Adipocyte (in vitro differentiated cells): Measurements from ENCODE around the gene SNHG17.
"Not testable (repeated sequence)": the region's sequence is repeated elsewhere in the genome, so short reads cannot be mapped to it uniquely, and the experiment has no call there.

Source experiments
- DNase-seq: peaks from one replicate; pipeline ENCODE4 v3.0.0-alpha.2; 2015; ENCODE audit warnings: low read depth
- H3K27me3 ChIP-seq: replicated peaks from 2 replicates; pipeline ENCODE4 v1.7.0; 2013; ENCODE audit warnings: mild to moderate bottlenecking, low read length, moderate library complexity; ENCODE audit not compliant: control insufficient read depth, insufficient read depth
- H3K36me3 ChIP-seq: 2 replicates; pipeline ENCODE4 v1.7.0; 2013; ENCODE audit warnings: low read length, mild to moderate bottlenecking, moderate library complexity; ENCODE audit not compliant: control insufficient read depth, insufficient read depth, severe bottlenecking
- H3K4me1 ChIP-seq: 2 replicates; pipeline ENCODE4 v1.7.0; 2013; ENCODE audit warnings: mild to moderate bottlenecking, low read length, moderate library complexity; ENCODE audit not compliant: control insufficient read depth, insufficient read depth
- H3K4me3 ChIP-seq: 2 replicates; pipeline ENCODE4 v1.7.0; 2013; ENCODE audit warnings: mild to moderate bottlenecking, low read length, moderate library complexity
- H3K9ac ChIP-seq: 2 replicates; pipeline ENCODE4 v1.7.0; 2013; ENCODE audit warnings: mild to moderate bottlenecking, low read length, moderate library complexity
- H3K9me3 ChIP-seq: 2 replicates; pipeline ENCODE4 v1.7.0; 2013; ENCODE audit warnings: mild to moderate bottlenecking, low read length, moderate library complexity; ENCODE audit not compliant: control insufficient read depth

The SNHG17 gene

DNA sequence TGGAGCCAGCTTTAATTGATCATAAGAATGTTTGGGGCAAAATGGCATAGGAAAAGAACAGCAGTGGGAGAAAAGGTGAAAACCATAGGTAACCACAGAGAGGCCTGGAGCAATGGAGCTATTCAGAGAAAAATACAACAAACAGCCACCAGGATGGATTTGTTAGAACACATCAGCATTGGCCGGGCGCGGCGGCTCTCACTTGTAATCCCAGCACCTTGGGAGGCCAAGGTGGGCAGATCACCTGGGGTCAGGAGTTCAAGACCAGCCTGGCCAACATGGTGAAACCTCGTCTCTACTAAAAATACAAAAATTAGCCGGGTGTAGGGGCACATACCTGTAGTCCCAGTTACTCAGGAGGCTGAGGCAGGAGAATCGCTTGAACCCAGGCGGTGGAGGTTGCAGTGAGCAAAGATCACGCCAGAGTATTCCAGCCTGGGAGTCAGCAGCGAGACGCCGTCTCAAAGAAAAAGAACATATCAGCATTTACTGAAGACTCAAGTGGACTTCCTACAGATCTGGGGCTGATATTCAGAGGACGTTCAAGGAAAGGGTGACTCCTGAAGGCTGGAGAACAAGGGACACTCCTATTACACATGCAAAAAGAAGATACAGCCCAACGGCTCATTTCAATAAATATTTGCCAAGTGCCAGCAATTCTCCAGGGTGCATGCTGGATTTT is 20.2 kb downstream of the SNHG17 start:
- no peak overlapping the region for H3K4me3 ChIP-seq
- no peaks in the 10 kb centered on the region for H3K27me3 ChIP-seq
- peaks cover 10% of the 10 kb centered on the region for H3K4me1 ChIP-seq
- no peaks in the 10 kb centered on the region for H3K9me3 ChIP-seq
- no peak overlapping the region for H3K9ac ChIP-seq
- H3K36me3 ChIP-seq = peaks cover 56% of the 10 kb centered on the region
- no peak for DNase-seq

DNA sequence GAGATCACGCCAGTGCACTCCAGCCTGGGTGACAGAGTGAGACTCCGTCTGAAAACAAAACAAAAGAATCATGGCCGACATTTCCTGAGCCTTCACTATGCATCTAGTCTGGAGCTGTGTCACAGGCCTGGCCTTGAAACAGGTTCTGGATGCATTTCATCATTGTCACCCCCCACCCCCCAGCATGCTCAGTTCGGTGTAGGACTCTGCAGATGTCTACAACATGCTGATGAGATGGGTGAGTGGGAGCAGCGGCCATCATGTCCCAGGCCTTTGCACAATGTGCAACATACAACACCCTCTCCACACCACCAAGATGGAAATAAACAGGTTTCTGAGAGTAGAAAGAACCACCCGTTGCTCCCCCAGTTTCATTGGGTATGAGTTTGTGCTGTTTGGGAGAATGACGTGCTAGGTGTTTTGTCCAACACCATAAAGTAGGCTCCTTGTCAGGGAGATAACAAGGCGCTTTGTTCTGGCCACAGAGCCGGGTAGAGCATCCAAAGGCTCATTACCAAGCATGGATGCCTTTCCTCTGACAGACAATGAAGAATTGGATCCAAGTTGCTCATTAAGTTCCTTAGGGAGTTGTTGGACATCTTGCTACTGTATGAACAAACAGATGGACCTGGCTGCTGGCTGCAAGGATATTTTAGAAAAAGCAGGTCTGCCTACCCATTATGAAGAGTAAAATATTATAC is 22.1 kb downstream of the SNHG17 start:
- DNase-seq = no peak
- H3K9ac ChIP-seq = no peak overlapping the region
- H3K9me3 ChIP-seq = no peaks in the 10 kb centered on the region
- H3K4me1 ChIP-seq = no peaks in the 10 kb centered on the region
- H3K27me3 ChIP-seq = no peaks in the 10 kb centered on the region
- no peak overlapping the region for H3K4me3 ChIP-seq
- peaks cover 38% of the 10 kb centered on the region for H3K36me3 ChIP-seq

DNA sequence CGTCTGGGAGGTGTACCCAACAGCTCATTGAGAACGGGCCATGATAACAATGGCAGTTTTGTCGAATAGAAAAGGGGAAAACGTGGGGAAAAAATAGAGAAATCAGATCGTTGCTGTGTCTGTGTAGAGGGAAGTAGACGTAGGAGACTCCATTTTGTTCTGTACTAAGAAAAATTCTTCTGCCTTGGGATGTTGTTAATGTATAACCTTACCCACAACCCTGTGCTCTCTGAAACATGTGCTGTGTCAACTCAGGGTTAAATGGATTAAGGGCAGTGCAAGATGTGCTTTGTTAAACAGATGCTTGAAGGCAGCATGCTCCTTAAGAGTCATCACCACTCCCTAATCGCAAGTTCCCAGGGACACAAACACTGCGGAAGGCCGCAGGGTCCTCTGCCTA is 27.3 kb downstream of the SNHG17 start:
- peaks cover 11% of the 10 kb centered on the region for H3K36me3 ChIP-seq

DNA sequence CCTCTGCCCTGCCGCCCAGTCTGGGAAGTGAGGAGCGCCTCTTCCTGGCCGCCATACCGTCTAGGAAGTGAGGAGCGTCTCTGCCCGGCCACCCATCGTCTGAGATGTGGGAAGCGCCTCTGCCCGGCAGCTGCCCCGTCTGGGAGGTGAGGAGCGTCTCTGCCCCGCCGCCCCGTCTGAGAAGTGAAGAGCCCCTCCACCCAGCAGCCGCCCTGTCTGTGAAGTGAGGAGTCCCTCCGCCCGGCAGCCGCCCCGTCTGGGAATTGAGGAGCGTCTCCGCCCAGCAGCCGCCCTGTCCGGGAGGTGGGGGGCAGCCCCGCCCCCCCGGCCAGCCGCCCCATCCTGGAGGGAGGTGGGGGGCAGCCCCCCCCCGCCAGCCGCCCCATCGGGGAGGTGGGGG is 27.8 kb downstream of the SNHG17 start:
- peaks cover 4% of the 10 kb centered on the region for H3K9me3 ChIP-seq
- peaks cover 7% of the 10 kb centered on the region for H3K27me3 ChIP-seq
- no peaks in the 10 kb centered on the region for H3K4me1 ChIP-seq
- DNase-seq = no peak
- no peak overlapping the region for H3K4me3 ChIP-seq
- no peak overlapping the region for H3K9ac ChIP-seq
- peaks cover 8% of the 10 kb centered on the region for H3K36me3 ChIP-seq

More for the DNA sequence above, 27.3 kb downstream of the SNHG17 start:
- DNase-seq, H3K4me1 ChIP-seq, H3K4me3 ChIP-seq, H3K9ac ChIP-seq, H3K9me3 ChIP-seq, H3K27me3 ChIP-seq: not testable (repeated sequence)

DNA sequence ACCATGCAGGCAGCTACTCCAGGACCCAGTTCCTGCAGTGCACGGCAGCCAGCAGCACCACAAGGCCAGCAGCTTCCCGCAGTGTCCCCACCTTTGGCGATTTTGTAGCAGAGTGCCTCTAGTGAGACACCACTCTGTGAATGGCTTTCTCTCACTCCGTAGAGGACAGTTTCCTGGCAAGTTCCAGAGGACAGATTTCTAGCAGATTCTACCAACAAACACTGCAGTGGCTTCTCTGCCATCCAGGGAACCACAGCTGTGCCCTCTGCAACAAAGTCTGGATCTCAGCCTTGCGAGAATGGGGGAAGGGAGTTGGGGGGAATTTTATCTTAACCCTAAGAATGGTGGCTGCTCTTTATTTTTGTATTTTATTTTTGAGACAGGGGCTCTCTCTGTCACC is 28.7 kb downstream of the SNHG17 start:
- no peak for DNase-seq
- Histone ChIP-seq H3K36me3 (peaks cover 6% of the 10 kb centered on the region), H3K9ac (no peak overlapping the region), H3K27me3 (peaks cover 7% of the 10 kb centered on the region), H3K4me1 (no peaks in the 10 kb centered on the region), H3K4me3 (no peak overlapping the region), H3K9me3 (peaks cover 4% of the 10 kb centered on the region)

DNA sequence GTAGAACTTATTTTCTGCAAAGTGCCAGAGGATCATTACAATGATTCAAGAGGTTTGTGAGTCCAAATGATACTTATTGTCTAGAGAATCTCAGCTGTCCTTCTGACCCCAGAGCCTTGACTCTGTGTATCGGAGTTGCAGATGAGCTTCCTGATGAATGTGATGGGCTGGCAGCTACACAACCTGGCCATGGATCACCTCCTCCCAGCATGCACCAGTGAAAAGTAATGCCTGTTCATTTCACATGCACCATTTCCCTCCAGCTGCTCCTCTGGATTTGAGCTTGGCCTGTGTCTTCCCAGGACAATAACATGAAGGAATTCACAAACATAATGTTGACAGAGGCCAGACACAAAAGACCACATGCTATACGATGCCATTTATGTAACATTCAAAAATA is 30.0 kb downstream of the SNHG17 start:
- Histone ChIP-seq H3K4me1 (no peaks in the 10 kb centered on the region), H3K36me3 (peaks cover 1% of the 10 kb centered on the region), H3K9me3 (peaks cover 4% of the 10 kb centered on the region), H3K9ac (no peak overlapping the region), H3K27me3 (peaks cover 7% of the 10 kb centered on the region), H3K4me3 (no peak overlapping the region)
- no peak for DNase-seq

DNA sequence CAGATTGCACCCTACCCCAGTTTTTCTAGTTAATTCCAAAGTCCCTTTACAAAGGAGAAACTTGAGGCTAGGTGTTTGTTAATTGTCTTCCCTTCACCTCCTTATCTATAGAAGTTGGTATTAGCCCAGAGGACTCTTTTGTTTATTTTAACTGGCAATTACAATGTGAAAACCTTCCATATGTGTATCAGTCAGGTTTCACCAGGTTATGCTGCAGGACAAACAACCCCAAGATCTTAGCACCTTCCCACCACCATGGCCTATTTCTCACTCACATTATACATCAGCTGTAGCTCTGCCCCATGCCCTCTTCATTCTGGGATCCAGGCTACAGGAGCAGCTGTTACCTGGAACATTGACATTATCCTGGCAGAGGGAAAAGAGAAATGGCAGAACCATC is 31.1 kb downstream of the SNHG17 start:
- Histone ChIP-seq H3K9me3 (peaks cover 4% of the 10 kb centered on the region), H3K27me3 (peaks cover 7% of the 10 kb centered on the region), H3K36me3 (no peaks in the 10 kb centered on the region), H3K4me1 (peaks cover 3% of the 10 kb centered on the region), H3K4me3 (no peak overlapping the region), H3K9ac (no peak overlapping the region)
- no peak for DNase-seq

DNA sequence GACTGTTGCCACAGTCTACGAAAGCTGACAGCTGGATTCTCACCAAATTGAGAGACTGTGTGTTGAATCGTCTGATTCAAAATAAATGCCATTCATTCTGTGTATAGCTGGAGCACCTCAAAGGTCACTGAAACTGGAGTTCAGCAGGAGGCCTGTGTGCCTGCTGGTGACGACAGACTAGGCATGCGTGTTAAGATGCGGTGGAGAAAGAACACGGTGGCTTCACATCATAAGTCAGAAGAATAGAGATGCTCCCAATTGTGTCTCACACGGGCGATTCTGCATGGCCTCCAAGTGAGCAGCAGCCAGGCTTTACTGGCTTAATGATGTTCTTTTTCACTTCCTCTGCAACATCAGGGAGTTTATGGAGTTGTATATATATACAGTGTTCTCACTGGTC is 32.3 kb downstream of the SNHG17 start:
- Histone ChIP-seq H3K27me3 (peaks cover 7% of the 10 kb centered on the region), H3K9ac (no peak overlapping the region), H3K4me3 (no peak overlapping the region), H3K9me3 (peaks cover 4% of the 10 kb centered on the region), H3K4me1 (peaks cover 8% of the 10 kb centered on the region), H3K36me3 (no peaks in the 10 kb centered on the region)
- DNase-seq = no peak

DNA sequence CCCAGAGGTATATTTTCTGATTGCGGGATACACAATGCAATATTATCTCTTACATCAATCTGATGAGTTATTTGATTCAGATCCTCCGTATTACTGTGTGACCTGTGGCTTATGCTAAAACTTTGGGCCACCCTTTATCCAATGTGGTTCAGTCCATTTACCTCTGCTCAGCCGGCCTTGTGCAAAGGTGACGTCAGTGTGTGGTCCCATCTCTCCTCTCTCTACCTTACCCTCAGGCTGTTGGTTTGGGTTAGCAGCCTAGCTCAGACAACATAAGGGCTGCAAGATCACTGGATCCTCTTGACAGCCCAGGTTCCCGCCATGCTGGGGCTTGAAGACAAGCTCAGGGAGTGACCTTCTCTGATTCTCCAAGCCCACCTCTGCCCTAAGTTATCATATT is 33.0 kb downstream of the SNHG17 start:
- DNase-seq = no peak
- H3K4me3 ChIP-seq = no peak overlapping the region

DNA sequence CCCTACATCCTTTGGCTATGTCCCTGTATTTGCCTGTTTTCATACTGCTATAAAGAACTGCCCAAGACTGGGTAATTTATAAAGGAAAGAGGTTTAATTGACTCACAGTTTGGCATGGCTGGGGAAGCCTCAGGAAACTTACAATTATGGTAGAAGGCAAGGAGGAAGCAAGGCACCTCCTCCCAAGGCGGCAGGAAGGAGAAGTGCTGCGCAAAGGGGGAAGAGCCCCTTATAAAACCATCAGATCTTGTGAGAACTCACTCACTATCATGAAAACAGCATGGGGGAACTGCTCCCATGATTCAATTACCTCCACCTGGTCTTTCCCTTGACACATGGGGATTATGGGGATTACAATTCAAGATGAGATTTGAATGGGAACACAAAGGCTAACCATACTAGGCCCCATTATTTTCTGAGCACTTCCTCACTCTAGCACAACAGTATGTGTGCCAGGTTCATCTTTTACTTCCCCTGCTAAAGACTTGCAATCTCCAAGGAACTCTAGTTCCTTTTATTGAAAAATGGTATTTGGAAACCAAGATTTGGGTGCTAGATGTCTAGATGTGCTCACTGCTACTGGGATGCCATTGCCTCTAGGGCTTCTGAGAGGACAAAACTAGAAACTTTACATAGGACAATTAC is 39.3 kb downstream of the SNHG17 start:
- peaks cover 29% of the 10 kb centered on the region for H3K4me1 ChIP-seq
- H3K4me3 ChIP-seq, H3K9me3 ChIP-seq, H3K36me3 ChIP-seq, DNase-seq, H3K27me3 ChIP-seq, H3K9ac ChIP-seq: not testable (repeated sequence)

More for the DNA sequence above, 33.0 kb downstream of the SNHG17 start:
- Histone ChIP-seq H3K36me3 (no peaks in the 10 kb centered on the region), H3K27me3 (peaks cover 7% of the 10 kb centered on the region), H3K9me3 (peaks cover 4% of the 10 kb centered on the region), H3K4me1 (peaks cover 8% of the 10 kb centered on the region), H3K9ac (no peak overlapping the region)

DNA sequence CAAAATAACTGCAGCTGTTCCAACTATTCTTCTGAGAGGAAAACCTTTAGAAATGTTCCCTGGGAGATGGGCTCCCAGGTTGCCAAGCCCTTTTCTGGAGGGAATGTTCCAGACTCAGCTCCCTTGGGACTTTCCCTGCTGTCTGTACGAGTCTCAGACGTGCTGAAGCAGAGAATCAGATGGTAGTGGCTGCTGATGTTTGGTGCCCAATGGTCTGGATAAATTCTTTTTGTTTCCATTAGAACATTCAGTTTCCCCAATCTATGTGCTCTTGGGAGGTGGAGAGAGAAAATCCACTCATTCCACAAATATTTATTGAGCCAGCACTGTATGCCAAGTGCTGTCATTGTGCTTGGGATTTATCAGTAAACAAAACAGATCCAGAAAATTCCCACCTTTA is 40.0 kb downstream of the SNHG17 start:
- H3K4me1 ChIP-seq = peaks cover 29% of the 10 kb centered on the region
- no peak overlapping the region for H3K4me3 ChIP-seq
- H3K27me3 ChIP-seq = peaks cover 4% of the 10 kb centered on the region
- DNase-seq = peak; percentile 46
- H3K9me3 ChIP-seq = no peaks in the 10 kb centered on the region
- peak overlapping the region; percentile 56 for H3K9ac ChIP-seq
- H3K36me3 ChIP-seq = no peaks in the 10 kb centered on the region
